IMR-90 (cell line): Measurements from ENCODE around the gene CFDP1.

ENCODE experiments used
- MXI1 ChIP-seq: IDR thresholded peaks from 2 replicates; pipeline ENCODE4 v1.6.1; 2012; ENCODE audit warnings: low read depth, mild to moderate bottlenecking, low read length, moderate library complexity, borderline replicate concordance
- POLR2A ChIP-seq: IDR thresholded peaks from 2 replicates; pipeline ENCODE4 v1.6.1; 2012; ENCODE audit warnings: mild to moderate bottlenecking, low read depth, low read length
- SMC3 ChIP-seq: fragments of 150-350 bp; IDR thresholded peaks from 2 replicates; pipeline ENCODE4 v1.6.1; 2016; ENCODE audit warnings: low read depth, mild to moderate bottlenecking, antibody characterized with exemption, low read length, moderate library complexity
- TF ChIP-seq, protein P1 (sequence below): fragments of 150-350 bp; IDR thresholded peaks from 2 replicates; pipeline ENCODE4 v1.6.1; 2016; ENCODE audit warnings: low read depth, mild to moderate bottlenecking, low read length, moderate library complexity, borderline replicate concordance
- TF ChIP-seq, protein P2 (sequence below): conservative IDR thresholded peaks from 2 replicates; pipeline ENCODE4 v1.5.1; 2012; ENCODE audit warnings: mild to moderate bottlenecking, low read depth, low read length, improper control_type of control experiment
- TF ChIP-seq, protein P3 (sequence below): fragments of 150-350 bp; IDR thresholded peaks from 2 replicates; pipeline ENCODE4 v1.6.1; 2017; ENCODE audit warnings: mild to moderate bottlenecking, antibody characterized with exemption, low read length, low read depth

DNA sequence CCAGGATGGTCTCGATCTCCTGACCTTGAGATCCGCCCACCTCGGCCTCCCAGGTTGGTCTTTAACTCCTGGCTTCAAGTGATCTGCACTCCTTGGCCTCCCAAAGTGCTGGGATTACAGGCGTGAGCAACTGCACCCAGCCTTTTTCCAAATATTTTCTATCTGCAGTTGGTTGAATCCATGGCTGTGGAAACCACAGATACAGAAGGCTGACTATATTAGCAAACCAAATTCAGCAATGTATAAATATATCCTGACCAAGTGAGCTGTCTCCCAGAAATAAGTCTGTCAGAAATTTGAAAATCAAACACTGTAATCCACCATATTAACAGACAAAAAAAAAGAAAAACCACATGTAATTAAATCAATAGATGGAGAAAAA, 9.6 kb downstream of the CFDP1 start:
- TF ChIP-seq, protein P1, sequence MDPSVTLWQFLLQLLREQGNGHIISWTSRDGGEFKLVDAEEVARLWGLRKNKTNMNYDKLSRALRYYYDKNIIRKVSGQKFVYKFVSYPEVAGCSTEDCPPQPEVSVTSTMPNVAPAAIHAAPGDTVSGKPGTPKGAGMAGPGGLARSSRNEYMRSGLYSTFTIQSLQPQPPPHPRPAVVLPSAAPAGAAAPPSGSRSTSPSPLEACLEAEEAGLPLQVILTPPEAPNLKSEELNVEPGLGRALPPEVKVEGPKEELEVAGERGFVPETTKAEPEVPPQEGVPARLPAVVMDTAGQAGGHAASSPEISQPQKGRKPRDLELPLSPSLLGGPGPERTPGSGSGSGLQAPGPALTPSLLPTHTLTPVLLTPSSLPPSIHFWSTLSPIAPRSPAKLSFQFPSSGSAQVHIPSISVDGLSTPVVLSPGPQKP, result no peak
- TF ChIP-seq, protein P2, sequence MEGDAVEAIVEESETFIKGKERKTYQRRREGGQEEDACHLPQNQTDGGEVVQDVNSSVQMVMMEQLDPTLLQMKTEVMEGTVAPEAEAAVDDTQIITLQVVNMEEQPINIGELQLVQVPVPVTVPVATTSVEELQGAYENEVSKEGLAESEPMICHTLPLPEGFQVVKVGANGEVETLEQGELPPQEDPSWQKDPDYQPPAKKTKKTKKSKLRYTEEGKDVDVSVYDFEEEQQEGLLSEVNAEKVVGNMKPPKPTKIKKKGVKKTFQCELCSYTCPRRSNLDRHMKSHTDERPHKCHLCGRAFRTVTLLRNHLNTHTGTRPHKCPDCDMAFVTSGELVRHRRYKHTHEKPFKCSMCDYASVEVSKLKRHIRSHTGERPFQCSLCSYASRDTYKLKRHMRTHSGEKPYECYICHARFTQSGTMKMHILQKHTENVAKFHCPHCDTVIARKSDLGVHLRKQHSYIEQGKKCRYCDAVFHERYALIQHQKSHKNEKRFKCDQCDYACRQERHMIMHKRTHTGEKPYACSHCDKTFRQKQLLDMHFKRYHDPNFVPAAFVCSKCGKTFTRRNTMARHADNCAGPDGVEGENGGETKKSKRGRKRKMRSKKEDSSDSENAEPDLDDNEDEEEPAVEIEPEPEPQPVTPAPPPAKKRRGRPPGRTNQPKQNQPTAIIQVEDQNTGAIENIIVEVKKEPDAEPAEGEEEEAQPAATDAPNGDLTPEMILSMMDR, result no peak
- TF ChIP-seq POLR2A, result no peak
- no peak for TF ChIP-seq MXI1
- TF ChIP-seq, protein P3, sequence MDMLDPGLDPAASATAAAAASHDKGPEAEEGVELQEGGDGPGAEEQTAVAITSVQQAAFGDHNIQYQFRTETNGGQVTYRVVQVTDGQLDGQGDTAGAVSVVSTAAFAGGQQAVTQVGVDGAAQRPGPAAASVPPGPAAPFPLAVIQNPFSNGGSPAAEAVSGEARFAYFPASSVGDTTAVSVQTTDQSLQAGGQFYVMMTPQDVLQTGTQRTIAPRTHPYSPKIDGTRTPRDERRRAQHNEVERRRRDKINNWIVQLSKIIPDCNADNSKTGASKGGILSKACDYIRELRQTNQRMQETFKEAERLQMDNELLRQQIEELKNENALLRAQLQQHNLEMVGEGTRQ, result no peak
- no peak for TF ChIP-seq SMC3
